Measurements from ENCODE around the gene GRAMD1B.

DNA sequence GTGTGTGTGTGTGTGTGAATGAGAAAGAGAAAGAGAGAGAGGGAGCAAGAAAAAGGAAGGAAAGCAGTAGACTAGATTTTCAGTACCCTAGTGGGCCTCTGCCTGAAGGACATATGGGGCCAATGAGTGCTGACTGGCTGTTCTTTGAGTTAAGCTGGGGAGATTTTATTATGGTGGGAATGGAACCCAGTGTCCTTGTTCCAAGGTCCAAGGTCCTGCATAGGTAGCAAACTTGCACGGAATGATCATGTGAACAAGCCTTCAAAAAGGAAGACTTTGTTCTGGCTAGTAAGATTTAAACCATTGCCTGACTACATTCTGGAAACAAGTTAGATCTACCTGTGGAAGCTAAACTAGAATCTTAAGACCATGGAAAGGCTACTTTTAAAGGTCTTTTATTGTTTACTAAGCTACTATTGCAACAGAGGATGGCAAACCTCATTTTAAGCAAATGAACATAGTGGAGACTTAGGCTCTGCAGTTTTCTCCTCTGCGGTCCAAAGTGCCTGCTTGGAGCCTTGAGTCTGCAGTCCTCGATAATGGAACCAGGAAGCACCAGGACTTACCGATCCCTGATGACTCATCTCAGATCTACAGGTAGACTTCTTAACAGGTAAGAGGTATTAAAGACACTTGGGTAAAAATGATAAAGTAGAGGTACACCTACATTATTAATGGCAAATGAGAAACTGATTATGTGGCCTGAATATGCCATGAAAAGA is 10.2 kb upstream of the GRAMD1B start:
- TF ChIP-seq POLR2AphosphoS5 (IDR thresholded peaks at IDR 0.05; ENCODE audit: low read depth) (no peak), GABPA (IDR thresholded peaks at IDR 0.05; ENCODE audit: low read depth) (no peak), REST (IDR thresholded peaks at IDR 0.05; ENCODE audit: insufficient replicate concordance, low read depth) (no peak)
- TF ChIP-seq, protein P1, sequence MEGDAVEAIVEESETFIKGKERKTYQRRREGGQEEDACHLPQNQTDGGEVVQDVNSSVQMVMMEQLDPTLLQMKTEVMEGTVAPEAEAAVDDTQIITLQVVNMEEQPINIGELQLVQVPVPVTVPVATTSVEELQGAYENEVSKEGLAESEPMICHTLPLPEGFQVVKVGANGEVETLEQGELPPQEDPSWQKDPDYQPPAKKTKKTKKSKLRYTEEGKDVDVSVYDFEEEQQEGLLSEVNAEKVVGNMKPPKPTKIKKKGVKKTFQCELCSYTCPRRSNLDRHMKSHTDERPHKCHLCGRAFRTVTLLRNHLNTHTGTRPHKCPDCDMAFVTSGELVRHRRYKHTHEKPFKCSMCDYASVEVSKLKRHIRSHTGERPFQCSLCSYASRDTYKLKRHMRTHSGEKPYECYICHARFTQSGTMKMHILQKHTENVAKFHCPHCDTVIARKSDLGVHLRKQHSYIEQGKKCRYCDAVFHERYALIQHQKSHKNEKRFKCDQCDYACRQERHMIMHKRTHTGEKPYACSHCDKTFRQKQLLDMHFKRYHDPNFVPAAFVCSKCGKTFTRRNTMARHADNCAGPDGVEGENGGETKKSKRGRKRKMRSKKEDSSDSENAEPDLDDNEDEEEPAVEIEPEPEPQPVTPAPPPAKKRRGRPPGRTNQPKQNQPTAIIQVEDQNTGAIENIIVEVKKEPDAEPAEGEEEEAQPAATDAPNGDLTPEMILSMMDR (IDR thresholded peaks at IDR 0.05; ENCODE audit: insufficient read depth, low read length), result no peak
